GM10266 (cell line): ENCODE results near the gene PAX5.

Experiments used
- DNase-seq: peaks from one replicate; pipeline ENCODE4 v3.0.0; 2012; ENCODE audit errors: extremely low spot score
- CTCF ChIP-seq: IDR thresholded peaks from 2 replicates; pipeline ENCODE4 v1.5.1; 2012; ENCODE audit warnings: mild to moderate bottlenecking, low read depth; ENCODE audit not compliant: control insufficient read depth, insufficient read depth; ENCODE audit errors: missing control alignments

The PAX5 gene

GRCh38 chr9:36862206-36863145 lies 171.6 kb downstream of the PAX5 start:
- TF ChIP-seq CTCF, result peak; percentile 24
- no peak for DNase-seq

GRCh38 chr9:36861528-36862205 lies 172.4 kb downstream of the PAX5 start:
- DNase-seq, result no peak
- no peak for TF ChIP-seq CTCF

GRCh38 chr9:36858805-36859375 lies 175.2 kb downstream of the PAX5 start:
- no peak for TF ChIP-seq CTCF
- no peak for DNase-seq

- peak; percentile 37 for TF ChIP-seq CTCF
- peak; percentile 55 for DNase-seq
Measured at GRCh38 chr9:36855448-36856315, 178.4 kb downstream of the PAX5 start.

GRCh38 chr9:36854751-36855150 lies 179.3 kb downstream of the PAX5 start:
- DNase-seq, result no peak
- no peak for TF ChIP-seq CTCF

GRCh38 chr9:36854034-36854433 lies 180.0 kb downstream of the PAX5 start:
- TF ChIP-seq CTCF, result no peak
- DNase-seq, result no peak
